Right atrium auricular region (tissue), 2 donors: ENCODE data around the gene SLC34A3. TPM values are rescaled to one million over a fixed set of nuclear protein-coding genes. Genes with fewer than 3 reads are reported as not detected.

Source experiments
- DNase-seq: peaks from one replicate; pipeline ENCODE4 v3.0.0-alpha.2; 2019; ENCODE audit warnings: low spot score
- H3K27ac ChIP-seq, 2 donors: fragments of 200-600 bp; sonication (generic); 1 replicate in 1 of 2; 2 replicates in 1 of 2; pipeline ENCODE4 v1.5.1; 2016 to 2019
- H3K27me3 ChIP-seq, 2 donors: fragments of 200-600 bp; sonication (generic); one replicate each; pipeline versions ENCODE4 v1.5.1 to v1.6.0; 2017 to 2019
- H3K36me3 ChIP-seq: fragments of 200-600 bp; sonication (generic); one replicate; pipeline ENCODE4 v1.5.1; 2016
- H3K4me1 ChIP-seq, 2 donors: fragments of 200-600 bp; sonication (generic); one replicate each; pipeline versions ENCODE4 v1.5.1 to v1.6.0; 2017 to 2019
- H3K4me3 ChIP-seq, 2 donors: fragments of 200-600 bp; sonication (generic); 1 replicate in 1 of 2; 2 replicates in 1 of 2; pipeline ENCODE4 v1.5.1; 2017 to 2019; ENCODE audit warnings: mild to moderate bottlenecking in 1 of 2, moderate library complexity in 1 of 2
- H3K9me3 ChIP-seq, 2 donors: fragments of 200-600 bp; sonication (generic); one replicate each; pipeline ENCODE4 v1.5.1; 2019
- CTCF ChIP-seq, 2 donors: fragments of 200-600 bp; sonication (generic); IDR thresholded peaks; one replicate each; pipeline ENCODE4 v1.5.1; 2019; ENCODE audit warnings: antibody characterized with exemption in 2 of 2
- total RNA-seq, 2 donors: library from RNA; depleted of rRNA; stranded (reverse); fragments of >200 nt; gene quantifications; one replicate each; pipeline ENCODE4 v1.1.0, GENCODE V29; 2016

The SLC34A3 gene
- total RNA-seq, 2 donors from 2014 or later: not detected

- DNase-seq: no peak
- Histone ChIP-seq H3K4me1 (peaks cover 0 to 63% of the 10 kb centered on the region in 2 donors), H3K9me3 (no peaks in the 10 kb centered on the region), H3K4me3 (no peak overlapping the region), H3K36me3 (peaks cover 13% of the 10 kb centered on the region), H3K27ac (no peak overlapping the region), H3K27me3 (no peaks in the 10 kb centered on the region)
- TF ChIP-seq CTCF (IDR thresholded peaks at IDR 0.05): no peak
Observed at GRCh38 chr9:137192859-137193258, 37.8 kb upstream of the SLC34A3 start.

DNA sequence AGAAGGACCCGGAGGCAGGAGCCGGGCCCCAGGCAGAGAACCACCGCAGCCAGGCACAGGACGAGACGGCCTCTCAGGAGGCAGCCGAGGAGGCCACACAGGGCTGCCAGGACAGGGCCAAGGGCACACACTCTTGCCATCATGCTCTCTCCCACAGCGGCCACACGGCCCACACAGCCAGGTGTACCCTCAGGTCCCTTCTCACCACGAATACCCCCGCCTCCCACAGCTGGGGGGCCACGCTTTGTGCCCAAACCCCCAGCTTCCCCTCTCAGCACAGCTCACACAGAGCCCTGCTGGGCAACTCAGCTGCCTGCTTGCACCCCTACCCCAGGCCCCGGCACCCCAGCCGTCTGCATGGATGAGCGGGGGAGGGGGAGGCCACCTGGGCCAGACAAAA lies 36.9 kb upstream of the SLC34A3 start:
- no peak for DNase-seq
- no peak for TF ChIP-seq CTCF (IDR thresholded peaks at IDR 0.05)
- H3K4me1 ChIP-seq: peaks cover 0 to 69% of the 10 kb centered on the region in 2 donors

DNA sequence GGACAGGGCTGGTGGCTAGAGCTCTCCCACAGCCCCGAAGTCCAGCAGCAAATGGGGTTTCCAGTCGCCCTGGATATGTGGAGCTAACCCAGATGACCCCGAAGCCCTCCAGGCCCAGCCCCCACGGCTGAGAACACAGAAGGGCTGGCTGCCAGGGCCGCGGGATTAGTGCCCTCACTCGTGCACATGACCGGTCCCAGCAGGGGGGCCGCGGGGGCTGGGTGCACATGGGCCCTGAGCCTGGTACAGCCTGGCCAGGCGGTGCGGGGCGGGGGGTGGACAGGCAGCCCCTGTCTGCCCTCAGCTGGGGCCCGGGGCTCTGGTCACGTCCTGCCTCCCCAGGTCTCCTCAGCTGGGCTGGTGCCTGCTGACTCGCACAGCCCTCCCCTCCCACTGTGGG lies 36.3 kb upstream of the SLC34A3 start:
- TF ChIP-seq CTCF (IDR thresholded peaks at IDR 0.05): no peak
- peak overlapping the region in 1 of 2 donors; percentile 31 for H3K27ac ChIP-seq
- H3K4me3 ChIP-seq: no peak overlapping the region
- no peaks in the 10 kb centered on the region for H3K27me3 ChIP-seq
- no peaks in the 10 kb centered on the region for H3K9me3 ChIP-seq
- H3K36me3 ChIP-seq: peaks cover 13% of the 10 kb centered on the region
- H3K4me1 ChIP-seq: peaks cover 0 to 72% of the 10 kb centered on the region in 2 donors
- DNase-seq: no peak

More for the DNA sequence above, 36.9 kb upstream of the SLC34A3 start:
- Histone ChIP-seq H3K27me3 (no peaks in the 10 kb centered on the region), H3K9me3 (no peaks in the 10 kb centered on the region), H3K36me3 (peaks cover 13% of the 10 kb centered on the region), H3K27ac (peak overlapping the region in 1 of 2 donors; percentile 17), H3K4me3 (no peak overlapping the region)

GRCh38 chr9:137194909-137195308 lies 35.8 kb upstream of the SLC34A3 start:
- H3K4me3 ChIP-seq: no peak overlapping the region
- no peak for DNase-seq
- TF ChIP-seq CTCF (IDR thresholded peaks at IDR 0.05): no peak
- H3K36me3 ChIP-seq: peaks cover 12% of the 10 kb centered on the region
- H3K27ac ChIP-seq: peak overlapping the region in 1 of 2 donors; percentile 31
- H3K4me1 ChIP-seq: peaks cover 0 to 72% of the 10 kb centered on the region in 2 donors
- no peaks in the 10 kb centered on the region for H3K27me3 ChIP-seq
- no peaks in the 10 kb centered on the region for H3K9me3 ChIP-seq

GRCh38 chr9:137195525-137196220 lies 35.0 kb upstream of the SLC34A3 start:
- DNase-seq: no peak
- no peaks in the 10 kb centered on the region for H3K27me3 ChIP-seq
- H3K4me3 ChIP-seq: no peak overlapping the region
- no peaks in the 10 kb centered on the region for H3K9me3 ChIP-seq
- H3K4me1 ChIP-seq: peaks cover 0 to 65% of the 10 kb centered on the region in 2 donors
- no peak overlapping the region for H3K27ac ChIP-seq
- TF ChIP-seq CTCF (IDR thresholded peaks at IDR 0.05): no peak
- H3K36me3 ChIP-seq: peaks cover 4% of the 10 kb centered on the region
